ENCODE results near the gene CHPF. TPM values are rescaled to one million over a fixed set of nuclear protein-coding genes. Genes with fewer than 3 reads are reported as not detected.

CHPF gene
- total and polyA plus RNA-seq, 2 donors (not counting 3 experiments of a cell fraction or from before 2014, with no cell fraction given): 0.24 to 0.32 TPM

GRCh38 chr2:219576505-219577388 is 33.1 kb upstream of the CHPF start:
- DNase-seq (ENCODE audit: low read depth, low spot score): no peak

More at GRCh38 chr2:219576505-219577388, 33.1 kb upstream of the CHPF start:
- intact Hi-C loops (cut with micrococcal nuclease) (no loop called here), dilution Hi-C loops (cut with MboI; ENCODE audit: extremely low pct_ligation_motif_present, low sequenced_read_pairs) (no loop called here)
- H3K36me3 ChIP-seq (ENCODE audit: control insufficient read depth in 2 of 2, extremely low read depth in 1 of 2, insufficient read depth in 2 of 2, low read length in 2 of 2): no peaks in the 10 kb centered on the region
- POLR2A ChIA-PET: no interaction called here
- no peaks in the 10 kb centered on the region for H3K9me1 ChIP-seq (replicated peaks; ENCODE audit: control insufficient read depth, extremely low read depth, insufficient read depth, low read length)
- H2AFZ ChIP-seq (ENCODE audit: low read depth, low read length): no peak overlapping the region
- TF ChIP-seq POLR2AphosphoS5 (IDR thresholded peaks at IDR 0.05; ENCODE audit: insufficient read depth, low read depth, low read length) (no peak), GATA2 (IDR thresholded peaks at IDR 0.05; ENCODE audit: insufficient read depth, insufficient read length, low read depth, low read length) (no peak), CTCF (IDR thresholded peaks at IDR 0.05; ENCODE audit: extremely low read depth in 1 of 2, insufficient read depth in 1 of 2, low read depth in 1 of 2, low read length in 2 of 2) (no peak), EZH2 (IDR thresholded peaks at IDR 0.05; ENCODE audit: borderline replicate concordance, low read depth, low read length, severe bottlenecking) (no peak)
- H3K27ac ChIP-seq (ENCODE audit: insufficient read depth, low read depth, low read length): no peak overlapping the region
- CTCF ChIA-PET: no interaction called here
- peaks cover 21 to 31% of the 10 kb centered on the region in 2 experiments for H3K27me3 ChIP-seq (ENCODE audit: control insufficient read depth in 2 of 2, insufficient read depth in 2 of 2, low read length in 2 of 2)
- no peaks in the 10 kb centered on the region for H3K79me2 ChIP-seq (ENCODE audit: control insufficient read depth, insufficient read depth, low read length)
- FAIRE-seq: no peak
- H3K9ac ChIP-seq (replicated peaks; ENCODE audit: extremely low read depth, insufficient read depth, low read length): no peak overlapping the region
- H3K4me1 ChIP-seq (ENCODE audit: control insufficient read depth, extremely low read depth, insufficient read depth, low read length): no peaks in the 10 kb centered on the region
- no peaks in the 10 kb centered on the region for H3K9me3 ChIP-seq (replicated peaks; ENCODE audit: control insufficient read depth, insufficient read depth, low read length)
- no peak overlapping the region for H3K4me3 ChIP-seq (replicated peaks in 1 of 3; ENCODE audit: insufficient read depth in 1 of 3, low read depth in 1 of 3, low read length in 3 of 3)
- no TSS peak for BruUV-seq (replicated peaks)
- no peak overlapping the region for H3K4me2 ChIP-seq (ENCODE audit: insufficient read depth, low read length)
- no peaks in the 10 kb centered on the region for H4K20me1 ChIP-seq (replicated peaks; ENCODE audit: control insufficient read depth, extremely low read depth, insufficient read depth, low read length)
